ENCODE data around the gene IL17RA. TPM values are rescaled to one million over a fixed set of nuclear protein-coding genes. Genes with fewer than 3 reads are reported as not detected.

The IL17RA gene, protein sequence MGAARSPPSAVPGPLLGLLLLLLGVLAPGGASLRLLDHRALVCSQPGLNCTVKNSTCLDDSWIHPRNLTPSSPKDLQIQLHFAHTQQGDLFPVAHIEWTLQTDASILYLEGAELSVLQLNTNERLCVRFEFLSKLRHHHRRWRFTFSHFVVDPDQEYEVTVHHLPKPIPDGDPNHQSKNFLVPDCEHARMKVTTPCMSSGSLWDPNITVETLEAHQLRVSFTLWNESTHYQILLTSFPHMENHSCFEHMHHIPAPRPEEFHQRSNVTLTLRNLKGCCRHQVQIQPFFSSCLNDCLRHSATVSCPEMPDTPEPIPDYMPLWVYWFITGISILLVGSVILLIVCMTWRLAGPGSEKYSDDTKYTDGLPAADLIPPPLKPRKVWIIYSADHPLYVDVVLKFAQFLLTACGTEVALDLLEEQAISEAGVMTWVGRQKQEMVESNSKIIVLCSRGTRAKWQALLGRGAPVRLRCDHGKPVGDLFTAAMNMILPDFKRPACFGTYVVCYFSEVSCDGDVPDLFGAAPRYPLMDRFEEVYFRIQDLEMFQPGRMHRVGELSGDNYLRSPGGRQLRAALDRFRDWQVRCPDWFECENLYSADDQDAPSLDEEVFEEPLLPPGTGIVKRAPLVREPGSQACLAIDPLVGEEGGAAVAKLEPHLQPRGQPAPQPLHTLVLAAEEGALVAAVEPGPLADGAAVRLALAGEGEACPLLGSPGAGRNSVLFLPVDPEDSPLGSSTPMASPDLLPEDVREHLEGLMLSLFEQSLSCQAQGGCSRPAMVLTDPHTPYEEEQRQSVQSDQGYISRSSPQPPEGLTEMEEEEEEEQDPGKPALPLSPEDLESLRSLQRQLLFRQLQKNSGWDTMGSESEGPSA
- total RNA-seq = 7.8 TPM

DNA sequence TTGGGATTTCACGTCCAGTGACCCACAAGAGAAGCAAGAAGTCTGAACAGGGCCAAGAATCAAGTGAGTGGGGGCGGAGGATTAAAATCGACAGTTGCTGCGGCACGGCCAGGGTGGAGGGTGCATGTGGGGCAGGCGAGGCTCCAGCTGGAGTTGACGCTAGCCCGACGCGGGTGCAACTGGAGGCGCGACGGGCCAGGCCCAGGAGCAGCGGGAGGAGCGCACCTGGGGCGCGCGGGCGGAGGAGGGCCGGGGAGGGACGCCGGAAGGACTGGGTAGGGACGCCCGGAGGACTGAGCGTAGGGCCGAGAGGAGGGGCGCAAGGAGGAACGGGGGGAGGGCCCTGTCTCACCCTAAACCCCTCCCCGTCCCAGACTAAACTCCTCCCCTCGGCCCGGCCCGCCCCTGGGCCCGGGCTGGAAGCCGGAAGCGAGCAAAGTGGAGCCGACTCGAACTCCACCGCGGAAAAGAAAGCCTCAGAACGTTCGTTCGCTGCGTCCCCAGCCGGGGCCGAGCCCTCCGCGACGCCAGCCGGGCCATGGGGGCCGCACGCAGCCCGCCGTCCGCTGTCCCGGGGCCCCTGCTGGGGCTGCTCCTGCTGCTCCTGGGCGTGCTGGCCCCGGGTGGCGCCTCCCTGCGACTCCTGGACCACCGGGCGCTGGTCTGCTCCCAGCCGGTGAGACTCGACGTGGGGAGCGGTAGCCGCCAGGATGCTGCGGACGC, at the start of gene IL17RA:
IL17RA (plus strand) TSS at position 447 of the 723 bp plus-strand sequence; CDS start at position 539, 92 bp downstream.

DNA sequence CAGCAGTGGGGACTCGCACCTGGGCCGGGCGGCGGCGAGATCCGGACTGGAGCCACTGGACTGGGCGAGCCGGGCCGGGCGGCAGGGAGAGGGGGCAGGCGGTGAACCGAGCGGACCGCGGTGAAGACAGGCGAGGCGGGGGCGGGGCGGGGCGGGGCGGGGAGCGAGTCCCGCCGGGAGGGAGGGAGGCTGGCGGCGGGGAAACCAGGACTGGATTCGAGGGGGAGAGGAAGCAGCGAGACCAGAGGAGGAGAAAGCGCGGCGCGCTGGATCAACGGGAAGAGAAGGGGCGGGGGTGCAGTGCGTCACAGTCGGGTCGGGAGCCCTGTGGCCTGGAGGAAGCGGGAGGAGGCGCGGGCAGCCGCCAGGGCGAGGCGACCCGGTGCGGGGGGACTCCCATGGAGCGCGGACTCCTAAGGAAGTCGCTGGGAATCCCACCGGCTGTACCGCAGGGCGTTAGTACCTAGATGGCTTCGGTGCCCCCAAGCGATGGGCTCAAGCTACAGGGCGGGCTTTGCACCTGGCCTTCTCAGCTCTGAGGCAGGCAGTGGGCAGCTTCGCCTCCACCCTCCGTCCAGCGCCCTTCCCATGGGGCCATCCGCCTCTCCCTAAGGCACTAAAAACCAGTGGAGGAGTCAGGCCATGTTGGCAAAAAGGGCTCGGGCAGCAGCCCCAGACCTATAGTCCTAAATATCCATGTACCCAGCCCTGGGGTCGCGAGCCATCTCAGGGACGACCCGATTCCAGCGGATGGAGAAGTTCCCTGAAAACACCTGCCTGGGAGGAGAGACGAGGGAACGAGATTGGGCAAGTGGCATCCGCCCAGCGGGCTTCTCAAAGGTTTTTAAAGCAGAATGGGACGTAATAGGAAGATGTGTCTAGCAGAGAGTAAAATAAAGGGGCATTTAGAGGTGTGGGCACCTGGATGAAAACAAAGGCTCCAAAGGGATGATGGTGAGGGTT, 36.7 kb downstream of the IL17RA start, which contains the start of gene TMEM121B:
TMEM121B (minus strand) TSS at position 128 of the 963 bp plus-strand sequence. CDS start 233 bp downstream, outside the sequence.

GRCh38 chr22:17158568-17159503, 74.0 kb downstream of the IL17RA start, which contains the start of gene HDHD5:
HDHD5 (minus strand) TSS chr22:17159277; CDS start chr22:17159251, 26 bp downstream.

Other genes starting within 250 kb of the IL17RA start
- not detected for gene GAB4, start 76.8 kb upstream of the IL17RA start, total RNA-seq
- gene TMEM121B, start 36.4 kb downstream of the IL17RA start, total RNA-seq = 12.5 TPM
- gene HDHD5, start 74.3 kb downstream of the IL17RA start, total RNA-seq = 31.1 TPM
- 10.4 TPM for gene ADA2, start 134.4 kb downstream of the IL17RA start, total RNA-seq